ENCODE data around the gene EPS8L2. TPM values are rescaled to one million over a fixed set of nuclear protein-coding genes. Genes with fewer than 3 reads are reported as not detected.
"Not testable (repeated sequence)": the region's sequence is repeated elsewhere in the genome, so short reads cannot be mapped to it uniquely, and the experiment has no call there.

EPS8L2 gene
- polyA plus RNA-seq, 3 donors, result 0.55 TPM; not detected in 2

DNA sequence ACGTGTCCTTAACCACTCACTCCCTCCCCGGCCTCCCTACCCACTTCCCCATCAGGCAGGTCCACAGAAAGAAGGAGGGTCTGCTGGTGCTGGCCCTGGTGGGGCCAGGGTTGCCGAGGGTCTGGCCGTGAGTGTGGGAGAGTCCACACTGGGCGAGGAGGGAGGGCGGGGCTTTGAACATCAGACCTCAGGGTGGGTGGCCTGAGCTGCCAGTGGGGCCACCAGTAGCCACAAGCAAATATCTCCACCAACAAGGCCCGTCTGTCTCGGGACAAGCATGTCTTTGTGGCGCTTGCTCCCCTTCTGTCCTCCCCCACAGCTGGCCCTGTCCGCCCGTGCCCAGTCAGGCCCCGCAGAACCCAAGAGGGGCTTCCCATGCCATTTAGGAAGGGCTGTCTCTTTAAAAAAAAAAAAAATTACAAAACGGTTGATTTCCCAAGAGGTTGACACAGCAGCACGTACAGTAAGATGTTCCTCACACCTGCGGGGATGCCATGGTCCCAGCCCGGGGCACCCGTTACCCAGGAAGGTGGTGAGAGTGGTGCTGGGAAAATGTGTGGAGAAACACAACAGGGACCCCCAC is 23.6 kb downstream of the EPS8L2 start:
- Histone ChIP-seq H2AFZ (ENCODE audit: insufficient read depth, low read depth, low read length, poor library complexity, severe bottlenecking) (peak overlapping the region; percentile 59), H3K4me2 (replicated peaks; ENCODE audit: extremely low read depth, low read length, poor library complexity, severe bottlenecking) (peak overlapping the region; percentile 15), H3K9me3 (replicated peaks in 1 of 2; ENCODE audit: control insufficient read depth in 1 of 2, insufficient read depth in 1 of 2, low read length in 2 of 2) (no peaks in the 10 kb centered on the region), H3K4me1 (ENCODE audit: control insufficient read depth in 1 of 2, insufficient read depth in 2 of 2, low read length in 2 of 2) (peaks cover 30 to 42% of the 10 kb centered on the region in 2 donors), H3K79me2 (ENCODE audit: insufficient read depth, low read length) (no peaks in the 10 kb centered on the region), H3K36me3 (replicated peaks in 1 of 2; ENCODE audit: control insufficient read depth in 1 of 2, insufficient read depth in 2 of 2, low read length in 2 of 2) (no peaks in the 10 kb centered on the region), H3K4me3 (replicated peaks in 1 of 3; ENCODE audit: low read depth in 2 of 3, low read length in 3 of 3) (no peak overlapping the region), H3K27ac (ENCODE audit: low read depth in 1 of 2, low read length in 2 of 2) (no peak overlapping the region), H3K9ac (ENCODE audit: insufficient read depth, low read length, poor library complexity, severe bottlenecking) (peak overlapping the region; percentile 39), H3K27me3 (ENCODE audit: control insufficient read depth in 2 of 2, insufficient read depth in 2 of 2, low read length in 2 of 2) (peaks cover 8 to 29% of the 10 kb centered on the region in 2 donors), H4K20me1 (ENCODE audit: insufficient read depth, low read length) (no peaks in the 10 kb centered on the region)
- H3K4me1 Mint-ChIP-seq, result peaks cover 19% of the 10 kb centered on the region
- 34% methylated on average over 6 of the region's 17 CpGs for WGBS (ENCODE audit: insufficient coverage)
- peak overlapping the region in 1 of 2 donors; percentile 69 for H3K4me3 Mint-ChIP-seq
- TF ChIP-seq, protein P1, sequence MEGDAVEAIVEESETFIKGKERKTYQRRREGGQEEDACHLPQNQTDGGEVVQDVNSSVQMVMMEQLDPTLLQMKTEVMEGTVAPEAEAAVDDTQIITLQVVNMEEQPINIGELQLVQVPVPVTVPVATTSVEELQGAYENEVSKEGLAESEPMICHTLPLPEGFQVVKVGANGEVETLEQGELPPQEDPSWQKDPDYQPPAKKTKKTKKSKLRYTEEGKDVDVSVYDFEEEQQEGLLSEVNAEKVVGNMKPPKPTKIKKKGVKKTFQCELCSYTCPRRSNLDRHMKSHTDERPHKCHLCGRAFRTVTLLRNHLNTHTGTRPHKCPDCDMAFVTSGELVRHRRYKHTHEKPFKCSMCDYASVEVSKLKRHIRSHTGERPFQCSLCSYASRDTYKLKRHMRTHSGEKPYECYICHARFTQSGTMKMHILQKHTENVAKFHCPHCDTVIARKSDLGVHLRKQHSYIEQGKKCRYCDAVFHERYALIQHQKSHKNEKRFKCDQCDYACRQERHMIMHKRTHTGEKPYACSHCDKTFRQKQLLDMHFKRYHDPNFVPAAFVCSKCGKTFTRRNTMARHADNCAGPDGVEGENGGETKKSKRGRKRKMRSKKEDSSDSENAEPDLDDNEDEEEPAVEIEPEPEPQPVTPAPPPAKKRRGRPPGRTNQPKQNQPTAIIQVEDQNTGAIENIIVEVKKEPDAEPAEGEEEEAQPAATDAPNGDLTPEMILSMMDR (IDR thresholded peaks at IDR 0.05), result no peak
- peak in 1 of 3 donors; percentile 8 for DNase-seq
- peak overlapping the region in 2 of 7 donors; percentile 47 to 71 for H3K27ac Mint-ChIP-seq
- H3K9me3 Mint-ChIP-seq, result peaks cover 0 to 7% (median 2%) of the 10 kb centered on the region in 7 donors
- no peaks in the 10 kb centered on the region for H3K36me3 Mint-ChIP-seq
- intact Hi-C loops (cut with micrococcal nuclease), result no loop called here
- peaks cover 19 to 38% (median 30%) of the 10 kb centered on the region in 3 donors for H3K27me3 Mint-ChIP-seq (ENCODE audit: low read depth in 3 of 3)

DNA sequence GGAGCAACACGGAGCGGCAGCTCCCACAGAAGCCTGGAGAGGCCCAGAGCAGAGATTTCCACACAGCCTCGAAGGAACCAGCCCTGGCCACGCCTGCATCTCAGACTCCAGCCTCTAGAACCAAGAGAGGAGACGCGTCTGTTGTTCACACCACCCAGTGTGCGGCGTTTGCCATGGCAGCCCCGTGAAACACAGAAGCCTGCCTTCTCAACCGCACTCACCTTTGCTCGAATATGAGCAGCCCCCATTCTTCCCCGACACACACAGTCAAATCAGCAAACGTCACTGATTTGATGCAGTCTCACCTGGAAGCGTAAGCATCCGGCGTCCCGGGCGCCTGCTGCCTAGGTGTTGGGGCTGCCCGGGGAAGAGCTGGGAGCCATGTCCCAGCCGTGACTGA is 27.0 kb downstream of the EPS8L2 start:
- TF ChIP-seq, protein P1 (IDR thresholded peaks at IDR 0.05), result no peak
- Mint-ChIP-seq H3K4me3 (peak overlapping the region in 1 of 2 donors; percentile 0), H3K4me1 (peaks cover 29% of the 10 kb centered on the region), H3K27ac (no peak overlapping the region), H3K36me3 (peaks cover 0 to 2% of the 10 kb centered on the region in 2 donors), H3K27me3 (ENCODE audit: low read depth in 3 of 3) (peaks cover 14 to 23% (median 20%) of the 10 kb centered on the region in 3 donors), H3K9me3 (peaks cover 0 to 11% (median 0%) of the 10 kb centered on the region in 7 donors)
- no peak for DNase-seq
- Histone ChIP-seq H3K27me3 (ENCODE audit: control insufficient read depth in 2 of 2, insufficient read depth in 2 of 2, low read length in 2 of 2) (peaks cover 0 to 2% of the 10 kb centered on the region in 2 donors), H3K9ac (ENCODE audit: insufficient read depth, low read length, poor library complexity, severe bottlenecking) (no peak overlapping the region), H3K9me3 (replicated peaks in 1 of 2; ENCODE audit: control insufficient read depth in 1 of 2, insufficient read depth in 1 of 2, low read length in 2 of 2) (no peaks in the 10 kb centered on the region), H3K4me1 (ENCODE audit: control insufficient read depth in 1 of 2, insufficient read depth in 2 of 2, low read length in 2 of 2) (peaks cover 30 to 34% of the 10 kb centered on the region in 2 donors), H3K36me3 (replicated peaks in 1 of 2; ENCODE audit: control insufficient read depth in 1 of 2, insufficient read depth in 2 of 2, low read length in 2 of 2) (no peaks in the 10 kb centered on the region), H4K20me1 (ENCODE audit: insufficient read depth, low read length) (no peaks in the 10 kb centered on the region), H3K79me2 (ENCODE audit: insufficient read depth, low read length) (no peaks in the 10 kb centered on the region), H3K4me2 (replicated peaks; ENCODE audit: extremely low read depth, low read length, poor library complexity, severe bottlenecking) (no peak overlapping the region), H3K27ac (ENCODE audit: low read depth in 1 of 2, low read length in 2 of 2) (no peak overlapping the region), H2AFZ (ENCODE audit: insufficient read depth, low read depth, low read length, poor library complexity, severe bottlenecking) (no peak overlapping the region), H3K4me3 (replicated peaks in 1 of 3; ENCODE audit: low read depth in 2 of 3, low read length in 3 of 3) (no peak overlapping the region)
- intact Hi-C loops (cut with micrococcal nuclease), result no loop called here
- 92% methylated on average over 18 of the region's 20 CpGs for WGBS (ENCODE audit: insufficient coverage)

- H3K79me2 ChIP-seq (ENCODE audit: insufficient read depth, low read length); DNase-seq; H3K36me3 ChIP-seq (replicated peaks in 1 of 2; ENCODE audit: control insufficient read depth in 1 of 2, insufficient read depth in 2 of 2, low read length in 2 of 2); H3K27ac ChIP-seq (ENCODE audit: low read depth in 1 of 2, low read length in 2 of 2); H2AFZ ChIP-seq (ENCODE audit: insufficient read depth, low read depth, low read length, poor library complexity, severe bottlenecking); H3K9me3 ChIP-seq (replicated peaks in 1 of 2; ENCODE audit: control insufficient read depth in 1 of 2, insufficient read depth in 1 of 2, low read length in 2 of 2); H3K36me3 Mint-ChIP-seq; H4K20me1 ChIP-seq (ENCODE audit: insufficient read depth, low read length); H3K4me3 Mint-ChIP-seq; H3K27me3 ChIP-seq (ENCODE audit: control insufficient read depth in 2 of 2, insufficient read depth in 2 of 2, low read length in 2 of 2); H3K9ac ChIP-seq (ENCODE audit: insufficient read depth, low read length, poor library complexity, severe bottlenecking); H3K27ac Mint-ChIP-seq; H3K4me3 ChIP-seq (replicated peaks in 1 of 3; ENCODE audit: low read depth in 2 of 3, low read length in 3 of 3); intact Hi-C loops (cut with micrococcal nuclease); H3K4me2 ChIP-seq (replicated peaks; ENCODE audit: extremely low read depth, low read length, poor library complexity, severe bottlenecking): not testable (repeated sequence)
- Mint-ChIP-seq H3K9me3 (peaks cover 0 to 11% (median 0%) of the 10 kb centered on the region in 7 donors), H3K27me3 (ENCODE audit: low read depth in 3 of 3) (peaks cover 17 to 27% (median 26%) of the 10 kb centered on the region in 3 donors), H3K4me1 (peaks cover 24% of the 10 kb centered on the region)
- H3K4me1 ChIP-seq (ENCODE audit: control insufficient read depth in 1 of 2, insufficient read depth in 2 of 2, low read length in 2 of 2), result peaks cover 18 to 21% of the 10 kb centered on the region in 2 donors
- WGBS (ENCODE audit: insufficient coverage), result 93% methylated on average over 3 of the region's 26 CpGs
Observed at GRCh38 chr11:734541-734940, 28.5 kb downstream of the EPS8L2 start.
